Measurements from ENCODE around the gene VCY.
"Not testable (repeated sequence)": the region's sequence is repeated elsewhere in the genome, so short reads cannot be mapped to it uniquely, and the experiment has no call there.

The VCY gene

DNA sequence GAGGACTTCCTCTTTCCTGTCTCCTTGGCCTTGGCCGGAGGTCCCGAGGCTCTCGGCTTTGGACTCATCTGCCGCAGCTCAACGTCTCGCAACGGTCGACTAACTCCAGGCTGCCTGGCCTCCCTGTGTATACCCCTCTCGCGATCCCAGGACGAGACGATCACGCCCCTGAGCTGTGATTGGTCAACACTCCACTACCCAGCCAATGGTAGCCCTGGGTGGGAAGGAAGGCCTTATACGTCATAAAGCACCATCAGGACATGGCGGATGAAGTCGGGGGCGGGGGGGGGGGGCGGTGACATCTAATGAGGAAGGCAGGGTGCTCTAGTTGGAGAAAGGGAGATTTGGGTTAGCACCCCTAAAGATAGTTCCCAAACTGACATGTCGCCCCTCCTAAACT lies at the start of gene VCY:
TSS of gene VCY (minus strand) at position 101 of the 400 bp plus-strand sequence. CDS start at position 68, 33 bp downstream.
- DNase-seq (ENCODE audit: low read depth in 2 of 2), result not testable (repeated sequence)

DNA sequence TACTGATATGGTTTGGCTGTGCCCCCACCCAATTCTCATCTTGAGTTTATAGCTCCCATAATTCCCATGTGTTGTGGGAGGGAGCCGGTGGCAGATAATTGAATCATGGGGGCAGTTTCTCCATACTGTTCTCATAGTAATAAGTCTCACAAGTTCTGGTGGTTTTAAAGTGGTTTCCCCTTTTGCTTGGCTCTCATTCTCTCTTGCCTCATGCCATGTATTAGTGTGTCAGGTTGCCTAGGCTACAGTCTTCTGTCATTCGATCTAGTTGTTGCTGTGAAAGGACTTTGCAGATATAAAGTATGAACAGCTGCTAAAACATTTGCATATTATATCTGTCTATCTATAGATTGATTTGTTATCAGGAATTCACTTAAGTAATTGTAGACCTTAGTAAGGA lies 44.1 kb upstream of the VCY start:
- DNase-seq (ENCODE audit: low read depth in 2 of 2), result not testable (repeated sequence)

DNA sequence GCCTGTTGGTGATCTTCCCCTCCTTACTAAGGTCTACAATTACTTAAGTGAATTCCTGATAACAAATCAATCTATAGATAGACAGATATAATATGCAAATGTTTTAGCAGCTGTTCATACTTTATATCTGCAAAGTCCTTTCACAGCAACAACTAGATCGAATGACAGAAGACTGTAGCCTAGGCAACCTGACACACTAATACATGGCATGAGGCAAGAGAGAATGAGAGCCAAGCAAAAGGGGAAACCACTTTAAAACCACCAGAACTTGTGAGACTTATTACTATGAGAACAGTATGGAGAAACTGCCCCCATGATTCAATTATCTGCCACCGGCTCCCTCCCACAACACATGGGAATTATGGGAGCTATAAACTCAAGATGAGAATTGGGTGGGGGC lies 25.6 kb upstream of the VCY start:
- not testable (repeated sequence) for DNase-seq (ENCODE audit: low read depth in 2 of 2)

GRCh38 chrY:13942406-13942805 lies 43.9 kb downstream of the VCY start:
- not testable (repeated sequence) for DNase-seq (ENCODE audit: low read depth in 2 of 2)

All from stimulated activated CD8-positive, alpha-beta memory T cell treated with anti-CD3 and anti-CD28 coated beads, Interleukin-2, amount 100 ng/mL, for 1 hour (primary cell).